ENCODE results near the gene SLC9A3. TPM values are rescaled to one million over a fixed set of nuclear protein-coding genes. Genes with fewer than 3 reads are reported as not detected.

The SLC9A3 gene
- total RNA-seq, 2 donors from 2014 or later: 4.3 to 5.3 TPM

DNA sequence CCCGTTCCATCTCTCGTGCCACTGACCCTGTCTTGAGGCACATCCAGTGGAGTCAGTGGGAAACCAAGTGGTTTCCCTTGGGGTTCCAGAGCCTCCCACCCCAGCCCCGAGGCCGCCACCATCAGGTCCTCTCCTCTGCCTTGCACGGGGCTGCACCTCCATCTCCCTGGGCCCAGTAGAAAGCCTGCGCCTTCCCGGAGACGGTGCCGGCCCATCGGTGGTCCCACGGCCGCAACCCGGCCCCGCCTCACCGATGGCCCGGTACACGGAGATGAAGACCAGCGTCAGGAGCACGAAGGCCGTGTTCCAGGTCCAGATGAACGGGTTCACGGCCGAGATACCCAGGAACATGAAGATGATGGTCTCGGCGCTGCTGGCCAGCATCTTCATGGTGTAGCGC is 41.2 kb downstream of the SLC9A3 start:
- H3K27me3 ChIP-seq (replicated peaks; ENCODE audit: insufficient read depth): peaks cover 4% of the 10 kb centered on the region
- intact Hi-C loops (cut with DNase I): no loop called here
- WGBS: 95% methylated on average over 26 of the region's 26 CpGs

DNA sequence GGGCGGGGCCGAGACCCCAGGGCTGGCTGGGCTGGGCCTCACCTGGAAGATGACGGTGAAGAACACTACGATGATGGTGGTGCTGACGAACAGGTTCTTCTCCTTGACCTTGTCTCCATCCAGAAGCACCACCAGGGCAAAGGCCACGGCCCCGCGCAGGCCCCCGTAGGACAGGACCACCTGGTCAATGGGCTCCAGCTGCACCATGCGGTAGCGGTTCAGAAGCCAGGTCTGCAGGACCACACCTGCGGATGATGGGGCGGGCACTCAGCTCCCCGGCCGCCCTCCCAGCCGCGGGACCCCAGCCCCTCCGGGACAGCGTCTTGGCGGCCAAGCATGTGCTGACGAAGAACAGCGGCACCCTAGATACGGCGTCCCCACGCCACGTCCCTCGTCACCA is 41.7 kb downstream of the SLC9A3 start:
- 92% methylated on average over 27 of the region's 27 CpGs for WGBS
- H3K4me1 ChIP-seq (replicated peaks): no peaks in the 10 kb centered on the region
- intact Hi-C loops (cut with DNase I): no loop called here
- no peak overlapping the region for H3K4me3 ChIP-seq
- H3K27me3 ChIP-seq (replicated peaks; ENCODE audit: insufficient read depth): peaks cover 4% of the 10 kb centered on the region
- no peaks in the 10 kb centered on the region for H3K36me3 ChIP-seq
- H3K9me3 ChIP-seq: no peaks in the 10 kb centered on the region
- TF ChIP-seq, protein P1, sequence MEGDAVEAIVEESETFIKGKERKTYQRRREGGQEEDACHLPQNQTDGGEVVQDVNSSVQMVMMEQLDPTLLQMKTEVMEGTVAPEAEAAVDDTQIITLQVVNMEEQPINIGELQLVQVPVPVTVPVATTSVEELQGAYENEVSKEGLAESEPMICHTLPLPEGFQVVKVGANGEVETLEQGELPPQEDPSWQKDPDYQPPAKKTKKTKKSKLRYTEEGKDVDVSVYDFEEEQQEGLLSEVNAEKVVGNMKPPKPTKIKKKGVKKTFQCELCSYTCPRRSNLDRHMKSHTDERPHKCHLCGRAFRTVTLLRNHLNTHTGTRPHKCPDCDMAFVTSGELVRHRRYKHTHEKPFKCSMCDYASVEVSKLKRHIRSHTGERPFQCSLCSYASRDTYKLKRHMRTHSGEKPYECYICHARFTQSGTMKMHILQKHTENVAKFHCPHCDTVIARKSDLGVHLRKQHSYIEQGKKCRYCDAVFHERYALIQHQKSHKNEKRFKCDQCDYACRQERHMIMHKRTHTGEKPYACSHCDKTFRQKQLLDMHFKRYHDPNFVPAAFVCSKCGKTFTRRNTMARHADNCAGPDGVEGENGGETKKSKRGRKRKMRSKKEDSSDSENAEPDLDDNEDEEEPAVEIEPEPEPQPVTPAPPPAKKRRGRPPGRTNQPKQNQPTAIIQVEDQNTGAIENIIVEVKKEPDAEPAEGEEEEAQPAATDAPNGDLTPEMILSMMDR (IDR thresholded peaks at IDR 0.05): no peak
- TF ChIP-seq POLR2A (IDR thresholded peaks at IDR 0.05) (no peak), POLR2AphosphoS5 (IDR thresholded peaks at IDR 0.05) (no peak)
- no peak overlapping the region for H3K27ac ChIP-seq
- DNase-seq (ENCODE audit: low spot score): no peak

More for the DNA sequence above, 41.2 kb downstream of the SLC9A3 start:
- Histone ChIP-seq H3K36me3 (no peaks in the 10 kb centered on the region), H3K9me3 (no peaks in the 10 kb centered on the region), H3K27ac (no peak overlapping the region), H3K4me3 (no peak overlapping the region), H3K4me1 (replicated peaks) (no peaks in the 10 kb centered on the region)
- TF ChIP-seq, protein P1 (IDR thresholded peaks at IDR 0.05): no peak
- no peak for TF ChIP-seq POLR2A (IDR thresholded peaks at IDR 0.05)
- no peak for TF ChIP-seq POLR2AphosphoS5 (IDR thresholded peaks at IDR 0.05)
- DNase-seq (ENCODE audit: low spot score): no peak

DNA sequence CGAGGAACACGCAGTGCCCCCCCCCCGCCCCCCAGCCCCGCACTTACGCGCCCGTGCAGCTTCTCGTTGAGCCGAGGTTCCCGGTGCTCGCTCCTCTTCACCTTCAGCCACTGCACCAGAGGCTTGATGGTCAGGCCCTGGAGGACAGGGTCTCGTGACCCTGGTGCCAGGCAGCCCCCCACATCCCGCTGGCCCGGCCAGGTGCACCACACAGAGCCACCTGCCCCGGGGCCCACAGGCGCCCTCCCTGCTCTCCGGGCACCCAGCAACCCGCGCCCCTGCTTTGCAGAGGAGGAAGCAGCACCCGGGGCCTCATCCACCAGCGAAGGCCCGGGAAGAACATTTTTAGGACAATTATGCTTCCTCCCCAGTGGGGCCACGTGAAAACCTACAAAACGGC is 42.2 kb downstream of the SLC9A3 start:
- 63% methylated on average over 18 of the region's 24 CpGs for WGBS
- intact Hi-C loops (cut with DNase I): no loop called here
- H3K4me1 ChIP-seq (replicated peaks): no peaks in the 10 kb centered on the region
- peaks cover 4% of the 10 kb centered on the region for H3K27me3 ChIP-seq (replicated peaks; ENCODE audit: insufficient read depth)
- TF ChIP-seq POLR2A (IDR thresholded peaks at IDR 0.05): no peak
- H3K9me3 ChIP-seq: no peaks in the 10 kb centered on the region
- H3K4me3 ChIP-seq: no peak overlapping the region
- DNase-seq (ENCODE audit: low spot score): no peak
- H3K27ac ChIP-seq: no peak overlapping the region
- no peaks in the 10 kb centered on the region for H3K36me3 ChIP-seq

DNA sequence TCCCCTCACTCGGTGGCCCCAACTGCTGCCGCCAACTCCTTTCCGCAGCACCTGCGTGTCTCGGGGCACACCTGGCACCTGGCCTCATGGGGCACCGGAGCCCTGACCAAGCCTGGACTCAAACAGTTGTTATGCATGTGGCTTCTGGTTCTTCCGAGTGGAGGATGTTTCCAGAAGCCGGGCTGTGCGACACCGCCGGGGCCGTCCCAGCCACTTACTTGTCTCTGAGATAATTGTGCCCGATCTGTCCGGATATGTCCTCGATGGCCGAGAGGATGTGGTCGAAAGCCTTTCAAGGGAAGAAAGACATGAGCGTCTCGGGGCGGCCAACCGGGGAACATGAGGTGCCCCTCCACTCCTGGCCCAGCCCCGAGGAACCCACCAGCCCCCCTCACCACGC is 42.9 kb downstream of the SLC9A3 start:
- intact Hi-C loops (cut with DNase I): no loop called here

DNA sequence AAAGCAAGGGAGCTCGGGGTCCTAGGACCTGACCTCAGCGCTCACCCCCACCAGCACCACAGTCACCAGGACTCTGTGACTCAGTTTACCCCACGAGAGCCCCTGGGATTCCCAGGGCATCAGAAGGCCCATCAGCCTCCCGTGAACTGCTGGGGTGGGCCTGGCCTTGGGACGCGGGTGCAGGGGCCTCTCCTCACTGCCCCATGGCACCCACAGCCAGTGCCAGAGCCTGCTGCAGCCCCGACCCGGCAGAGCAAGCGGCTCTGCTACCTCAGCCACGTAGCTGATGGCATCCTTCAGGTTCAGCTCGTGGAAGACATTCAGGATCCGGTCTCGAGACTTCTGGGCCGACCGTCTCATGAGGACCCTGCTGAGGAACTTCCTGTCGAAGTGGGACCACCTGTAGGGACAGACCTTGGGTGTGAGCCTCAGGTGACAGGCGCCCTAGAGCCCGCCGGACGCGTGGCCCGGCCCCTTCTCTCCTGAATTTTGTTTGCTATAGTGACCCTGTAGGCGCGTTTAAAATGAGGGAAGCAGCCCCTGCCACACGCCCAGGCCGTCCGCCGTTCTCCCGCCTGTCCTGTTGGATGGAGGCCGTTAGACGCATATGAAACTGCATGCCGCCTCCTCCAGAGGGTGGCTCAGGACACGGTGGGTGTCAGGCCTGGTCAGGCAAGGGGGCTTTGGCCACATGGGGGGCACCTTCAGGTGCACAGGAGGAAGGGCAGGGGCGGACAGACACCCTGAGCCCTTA is 44.5 kb downstream of the SLC9A3 start:
- TF ChIP-seq POLR2AphosphoS5 (IDR thresholded peaks at IDR 0.05): no peak
- TF ChIP-seq, protein P1 (IDR thresholded peaks at IDR 0.05): no peak
- TF ChIP-seq POLR2A (IDR thresholded peaks at IDR 0.05): no peak
- DNase-seq (ENCODE audit: low spot score): no peak
- Histone ChIP-seq H3K36me3 (no peaks in the 10 kb centered on the region), H3K27ac (no peak overlapping the region), H3K4me3 (no peak overlapping the region), H3K27me3 (replicated peaks; ENCODE audit: insufficient read depth) (peaks cover 4% of the 10 kb centered on the region), H3K4me1 (replicated peaks) (no peaks in the 10 kb centered on the region), H3K9me3 (no peaks in the 10 kb centered on the region)
- WGBS: 67% methylated on average over 33 of the region's 34 CpGs
- intact Hi-C loops (cut with DNase I): loop anchor here (10.0 kb wide), 2 partner anchors 135 to 415 kb away; partner anchors contain the start of genes BRD9, CEP72 and TRIP13

More for the DNA sequence above, 42.9 kb downstream of the SLC9A3 start:
- Histone ChIP-seq H3K36me3 (no peaks in the 10 kb centered on the region), H3K4me3 (no peak overlapping the region), H3K27ac (no peak overlapping the region), H3K27me3 (replicated peaks; ENCODE audit: insufficient read depth) (peaks cover 4% of the 10 kb centered on the region), H3K9me3 (no peaks in the 10 kb centered on the region), H3K4me1 (replicated peaks) (no peaks in the 10 kb centered on the region)
- 73% methylated on average over 23 of the region's 23 CpGs for WGBS
- no peak for DNase-seq (ENCODE audit: low spot score)
- TF ChIP-seq POLR2A (IDR thresholded peaks at IDR 0.05) (no peak), POLR2AphosphoS5 (IDR thresholded peaks at IDR 0.05) (no peak)
- TF ChIP-seq, protein P1 (IDR thresholded peaks at IDR 0.05): no peak

Data from prostate gland (tissue), 2 donors.